Measurements from ENCODE around the gene CACNA2D3. TPM values are rescaled to one million over a fixed set of nuclear protein-coding genes. Genes with fewer than 3 reads are reported as not detected.

Gene CACNA2D3
- total and polyA plus RNA-seq, 4 donors = 0.72 to 2.4 (median 1.5) TPM

DNA sequence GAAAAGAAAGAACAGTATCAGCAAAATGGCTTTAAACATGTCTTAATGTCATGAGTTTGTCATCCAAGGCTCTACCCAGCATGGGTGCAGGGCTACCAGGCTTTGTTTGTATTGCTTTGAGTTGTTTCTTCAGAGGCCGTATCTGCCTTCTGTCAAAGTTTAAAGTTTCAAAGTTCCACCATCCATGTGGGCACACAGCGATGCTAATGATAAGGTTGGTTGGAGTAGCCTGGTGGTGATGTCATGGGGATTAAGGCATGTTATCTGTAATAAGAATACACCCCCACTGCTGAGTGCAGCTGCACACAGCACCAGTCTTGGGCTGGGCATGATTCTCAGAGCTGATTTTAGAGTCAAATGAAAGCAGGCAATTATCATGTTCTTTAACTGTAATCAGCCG is 877.5 kb downstream of the CACNA2D3 start:
- H3K4me3 ChIP-seq (ENCODE audit: low read length in 2 of 2) = no peak overlapping the region
- DNase-seq (no peak), ATAC-seq (ENCODE audit: low FRiP score) (no peak)
- no peaks in the 10 kb centered on the region for H3K9me3 ChIP-seq (ENCODE audit: control insufficient read depth, low read length)
- H3K36me3 ChIP-seq (ENCODE audit: control insufficient read depth in 1 of 2, insufficient read depth in 2 of 2, low read length in 1 of 2) = no peaks in the 10 kb centered on the region
- H3K27ac ChIP-seq (ENCODE audit: low read depth in 1 of 2, low read length in 2 of 2) = no peak overlapping the region
- 16 to 18% methylated on average over 3 of the region's 3 CpGs for WGBS, 2 donors
- no peaks in the 10 kb centered on the region for H3K27me3 ChIP-seq (ENCODE audit: control insufficient read depth in 1 of 2, insufficient read depth in 2 of 2, low read length in 1 of 2)
- peaks cover 2 to 3% of the 10 kb centered on the region in 2 donors for H3K4me1 ChIP-seq (ENCODE audit: control insufficient read depth in 1 of 2, insufficient read depth in 2 of 2, low read length in 2 of 2)
- intact Hi-C loops (cut with DNase I) = no loop called here

DNA sequence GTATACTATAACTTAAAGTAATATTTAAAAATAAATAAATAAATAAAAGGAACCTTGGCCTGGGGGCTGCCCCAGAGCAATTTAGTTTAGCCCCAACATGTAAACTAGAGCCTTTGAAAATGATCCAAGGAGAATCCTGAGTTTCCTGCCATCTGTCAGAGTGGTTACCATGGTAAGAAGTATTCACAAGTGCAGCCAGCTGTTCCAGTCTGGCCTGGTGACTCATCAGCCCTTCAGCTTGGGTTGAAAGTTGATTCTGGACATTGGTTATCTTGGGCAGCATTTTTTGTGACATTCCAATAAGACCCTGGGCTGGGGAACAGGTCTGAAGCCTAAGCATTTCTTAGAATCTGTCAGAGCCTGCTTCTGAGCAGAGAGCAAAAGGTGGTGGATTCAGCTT is 878.2 kb downstream of the CACNA2D3 start:
- Histone ChIP-seq H3K27ac (ENCODE audit: low read depth in 1 of 2, low read length in 2 of 2) (no peak overlapping the region), H3K9me3 (ENCODE audit: control insufficient read depth, low read length) (no peaks in the 10 kb centered on the region), H3K4me1 (ENCODE audit: control insufficient read depth in 1 of 2, insufficient read depth in 2 of 2, low read length in 2 of 2) (peaks cover 2 to 3% of the 10 kb centered on the region in 2 donors), H3K27me3 (ENCODE audit: control insufficient read depth in 1 of 2, insufficient read depth in 2 of 2, low read length in 1 of 2) (no peaks in the 10 kb centered on the region), H3K36me3 (ENCODE audit: control insufficient read depth in 1 of 2, insufficient read depth in 2 of 2, low read length in 1 of 2) (no peaks in the 10 kb centered on the region), H3K4me3 (ENCODE audit: low read length in 2 of 2) (no peak overlapping the region)
- ATAC-seq (ENCODE audit: low FRiP score) (no peak), DNase-seq (no peak)
- intact Hi-C loops (cut with DNase I) = no loop called here

DNA sequence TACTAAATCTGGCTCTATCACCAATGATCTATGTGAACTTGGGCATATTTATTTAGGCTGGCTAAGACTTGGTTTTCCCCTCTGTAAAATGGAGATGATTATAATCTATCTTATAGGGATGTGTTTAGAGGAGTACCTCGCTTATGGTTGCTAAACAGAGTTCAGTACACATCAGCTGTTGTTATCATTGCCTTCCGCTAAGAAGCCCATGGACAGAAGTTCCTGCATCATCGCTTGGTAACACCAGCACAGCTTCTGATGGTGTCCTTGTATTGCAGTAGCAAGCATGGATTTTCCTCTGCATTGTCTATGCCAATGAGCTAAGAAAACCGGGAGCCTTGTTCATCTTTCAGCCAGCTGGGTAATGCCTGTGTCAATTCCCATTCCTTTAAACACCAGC is 878.6 kb downstream of the CACNA2D3 start:
- Histone ChIP-seq H3K36me3 (ENCODE audit: control insufficient read depth in 1 of 2, insufficient read depth in 2 of 2, low read length in 1 of 2) (no peaks in the 10 kb centered on the region), H3K27ac (ENCODE audit: low read depth in 1 of 2, low read length in 2 of 2) (no peak overlapping the region), H3K4me1 (ENCODE audit: control insufficient read depth in 1 of 2, insufficient read depth in 2 of 2, low read length in 2 of 2) (peaks cover 2 to 3% of the 10 kb centered on the region in 2 donors), H3K4me3 (ENCODE audit: low read length in 2 of 2) (no peak overlapping the region), H3K27me3 (ENCODE audit: control insufficient read depth in 1 of 2, insufficient read depth in 2 of 2, low read length in 1 of 2) (no peaks in the 10 kb centered on the region), H3K9me3 (ENCODE audit: control insufficient read depth, low read length) (no peaks in the 10 kb centered on the region)
- WGBS, 2 donors = 85% methylated on average over 4 of the region's 4 CpGs
- no peak for ATAC-seq (ENCODE audit: low FRiP score)
- intact Hi-C loops (cut with DNase I) = no loop called here
- DNase-seq = no peak

- DNase-seq (no peak), ATAC-seq (ENCODE audit: low FRiP score) (no peak)
- H3K36me3 ChIP-seq (ENCODE audit: control insufficient read depth in 1 of 2, insufficient read depth in 2 of 2, low read length in 1 of 2) = no peaks in the 10 kb centered on the region
- no peak overlapping the region for H3K4me3 ChIP-seq (ENCODE audit: low read length in 2 of 2)
- H3K4me1 ChIP-seq (ENCODE audit: control insufficient read depth in 1 of 2, insufficient read depth in 2 of 2, low read length in 2 of 2) = peaks cover 2 to 3% of the 10 kb centered on the region in 2 donors
- no peaks in the 10 kb centered on the region for H3K27me3 ChIP-seq (ENCODE audit: control insufficient read depth in 1 of 2, insufficient read depth in 2 of 2, low read length in 1 of 2)
- no peaks in the 10 kb centered on the region for H3K9me3 ChIP-seq (ENCODE audit: control insufficient read depth, low read length)
- WGBS, 2 donors = 88 to 92% methylated on average over 9 of the region's 9 CpGs
- intact Hi-C loops (cut with DNase I) = no loop called here
- no peak overlapping the region for H3K27ac ChIP-seq (ENCODE audit: low read depth in 1 of 2, low read length in 2 of 2)
Observed at GRCh38 chr3:55002416-55002930, 880.1 kb downstream of the CACNA2D3 start.

DNA sequence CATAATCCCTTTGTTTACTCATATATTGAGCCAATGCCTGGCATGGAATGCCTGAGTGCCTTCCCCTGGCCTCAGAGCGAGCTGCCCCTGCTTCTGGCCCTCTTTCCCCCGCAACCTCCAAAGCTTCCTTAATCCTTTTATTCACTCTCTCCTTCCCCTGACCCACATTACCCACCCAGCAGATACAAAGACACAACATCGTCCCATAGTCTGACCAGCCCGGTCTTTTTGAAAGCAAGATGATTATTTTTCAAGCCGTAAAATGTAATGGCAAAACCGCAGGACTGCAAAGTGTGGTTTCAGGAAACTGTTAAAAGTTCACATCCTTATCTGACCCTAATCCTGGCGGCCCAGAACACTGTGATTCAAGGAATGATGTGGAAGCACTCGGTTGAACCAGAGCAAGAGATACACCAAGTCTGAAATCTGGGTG is 883.9 kb downstream of the CACNA2D3 start:
- intact Hi-C loops (cut with DNase I) = no loop called here
- DNase-seq = no peak
- H3K9me3 ChIP-seq (ENCODE audit: control insufficient read depth, low read length) = no peaks in the 10 kb centered on the region
- no peak for ATAC-seq (ENCODE audit: low FRiP score)
- H3K4me1 ChIP-seq (ENCODE audit: control insufficient read depth in 1 of 2, insufficient read depth in 2 of 2, low read length in 2 of 2) = no peaks in the 10 kb centered on the region
- H3K27me3 ChIP-seq (ENCODE audit: control insufficient read depth in 1 of 2, insufficient read depth in 2 of 2, low read length in 1 of 2) = no peaks in the 10 kb centered on the region
- H3K36me3 ChIP-seq (ENCODE audit: control insufficient read depth in 1 of 2, insufficient read depth in 2 of 2, low read length in 1 of 2) = no peaks in the 10 kb centered on the region
- WGBS, 2 donors = 60 to 73% methylated on average over 8 of the region's 8 CpGs
- no peak overlapping the region for H3K27ac ChIP-seq (ENCODE audit: low read depth in 1 of 2, low read length in 2 of 2)
- H3K4me3 ChIP-seq (ENCODE audit: low read length in 2 of 2) = no peak overlapping the region

DNA sequence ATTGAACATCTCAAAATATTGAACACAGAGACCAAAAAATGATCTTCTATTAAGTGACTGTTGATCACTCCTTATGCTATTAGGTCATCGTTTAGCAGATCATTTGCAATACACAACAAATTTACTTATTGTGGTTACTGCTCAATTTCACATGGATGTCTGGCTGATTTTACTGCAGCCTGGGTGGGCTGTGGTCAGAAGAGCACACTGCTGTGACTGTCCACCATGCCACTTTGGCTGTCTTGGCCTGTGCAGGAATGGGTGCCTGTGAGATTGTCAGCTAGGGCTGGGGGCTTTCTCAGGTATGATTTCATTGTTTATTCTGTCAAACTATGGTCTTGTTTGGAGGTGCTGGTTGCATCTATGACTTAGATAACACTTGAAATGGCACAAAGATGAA is 885.6 kb downstream of the CACNA2D3 start:
- no peak overlapping the region for H3K4me3 ChIP-seq (ENCODE audit: low read length in 2 of 2)
- ATAC-seq (ENCODE audit: low FRiP score) (no peak), DNase-seq (no peak)
- H3K9me3 ChIP-seq (ENCODE audit: control insufficient read depth, low read length) = no peaks in the 10 kb centered on the region
- WGBS, 2 donors = 92 to 97% methylated on average over 1 of the region's 1 CpG
- H3K36me3 ChIP-seq (ENCODE audit: control insufficient read depth in 1 of 2, insufficient read depth in 2 of 2, low read length in 1 of 2) = no peaks in the 10 kb centered on the region
- no peak overlapping the region for H3K27ac ChIP-seq (ENCODE audit: low read depth in 1 of 2, low read length in 2 of 2)
- intact Hi-C loops (cut with DNase I) = no loop called here
- no peaks in the 10 kb centered on the region for H3K4me1 ChIP-seq (ENCODE audit: control insufficient read depth in 1 of 2, insufficient read depth in 2 of 2, low read length in 2 of 2)
- H3K27me3 ChIP-seq (ENCODE audit: control insufficient read depth in 1 of 2, insufficient read depth in 2 of 2, low read length in 1 of 2) = no peaks in the 10 kb centered on the region

DNA sequence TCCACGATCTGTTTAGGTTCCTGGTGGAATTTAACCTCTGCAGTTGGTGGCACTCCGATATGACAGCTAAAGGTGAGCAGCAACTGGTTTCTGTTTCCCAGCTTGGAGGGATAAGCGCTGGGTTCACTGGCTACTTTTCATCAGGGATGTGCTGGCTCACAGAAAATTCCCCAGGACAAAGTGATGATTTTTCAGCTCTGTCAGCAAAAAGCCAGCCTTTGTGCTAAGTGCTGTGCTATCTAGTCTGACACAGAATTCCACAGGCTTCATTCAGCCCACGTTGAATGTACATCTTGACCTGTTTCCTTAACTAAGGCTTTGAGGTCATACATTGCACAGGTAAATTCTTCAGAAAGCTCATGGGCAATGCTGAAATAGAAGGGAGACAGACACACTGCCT is 887.0 kb downstream of the CACNA2D3 start:
- no peaks in the 10 kb centered on the region for H3K4me1 ChIP-seq (ENCODE audit: control insufficient read depth in 1 of 2, insufficient read depth in 2 of 2, low read length in 2 of 2)
- H3K4me3 ChIP-seq (ENCODE audit: low read length in 2 of 2) = no peak overlapping the region
- ATAC-seq (ENCODE audit: low FRiP score) (no peak), DNase-seq (no peak)
- intact Hi-C loops (cut with DNase I) = no loop called here
- 58 to 66% methylated on average over 4 of the region's 4 CpGs for WGBS, 2 donors
- no peak overlapping the region for H3K27ac ChIP-seq (ENCODE audit: low read depth in 1 of 2, low read length in 2 of 2)
- no peaks in the 10 kb centered on the region for H3K9me3 ChIP-seq (ENCODE audit: control insufficient read depth, low read length)
- H3K27me3 ChIP-seq (ENCODE audit: control insufficient read depth in 1 of 2, insufficient read depth in 2 of 2, low read length in 1 of 2) = no peaks in the 10 kb centered on the region
- H3K36me3 ChIP-seq (ENCODE audit: control insufficient read depth in 1 of 2, insufficient read depth in 2 of 2, low read length in 1 of 2) = no peaks in the 10 kb centered on the region

DNA sequence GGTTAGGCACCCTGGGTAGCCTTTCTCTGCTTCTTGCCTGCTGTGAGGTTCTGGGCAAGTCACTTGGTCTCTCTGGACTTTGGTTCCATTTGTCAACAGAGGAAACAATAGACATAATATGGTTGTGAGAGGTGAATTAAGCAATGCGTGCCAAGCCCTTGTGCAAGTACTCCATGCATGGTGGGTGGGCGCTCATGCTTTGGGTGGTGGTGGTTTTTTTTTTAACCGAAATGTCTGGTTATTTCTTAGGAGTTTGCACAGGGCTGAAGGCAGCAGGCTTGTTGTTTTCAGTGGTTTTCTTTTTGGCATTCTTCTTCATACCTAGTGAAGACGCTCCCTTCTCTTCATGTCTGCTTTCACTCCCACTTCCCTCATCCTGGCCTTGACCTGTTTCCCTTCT is 889.7 kb downstream of the CACNA2D3 start:
- DNase-seq (no peak), ATAC-seq (ENCODE audit: low FRiP score) (no peak)
- intact Hi-C loops (cut with DNase I) = no loop called here
- Histone ChIP-seq H3K4me1 (ENCODE audit: control insufficient read depth in 1 of 2, insufficient read depth in 2 of 2, low read length in 2 of 2) (no peaks in the 10 kb centered on the region), H3K9me3 (ENCODE audit: control insufficient read depth, low read length) (no peaks in the 10 kb centered on the region), H3K36me3 (ENCODE audit: control insufficient read depth in 1 of 2, insufficient read depth in 2 of 2, low read length in 1 of 2) (no peaks in the 10 kb centered on the region), H3K27me3 (ENCODE audit: control insufficient read depth in 1 of 2, insufficient read depth in 2 of 2, low read length in 1 of 2) (no peaks in the 10 kb centered on the region), H3K27ac (ENCODE audit: low read depth in 1 of 2, low read length in 2 of 2) (no peak overlapping the region), H3K4me3 (ENCODE audit: low read length in 2 of 2) (no peak overlapping the region)
- 94% methylated on average over 4 of the region's 4 CpGs for WGBS, 2 donors

- DNase-seq = no peak
- 41% methylated on average over 5 of the region's 5 CpGs for WGBS, 2 donors
- no peaks in the 10 kb centered on the region for H3K36me3 ChIP-seq (ENCODE audit: control insufficient read depth in 1 of 2, insufficient read depth in 2 of 2, low read length in 1 of 2)
Observed at GRCh38 chr3:55013145-55013925, 891.0 kb downstream of the CACNA2D3 start.

More at GRCh38 chr3:55013145-55013925, 891.0 kb downstream of the CACNA2D3 start:
- ATAC-seq (ENCODE audit: low FRiP score) = no peak
- H3K9me3 ChIP-seq (ENCODE audit: control insufficient read depth, low read length) = no peaks in the 10 kb centered on the region
- H3K27ac ChIP-seq (ENCODE audit: low read depth in 1 of 2, low read length in 2 of 2) = no peak overlapping the region
- H3K27me3 ChIP-seq (ENCODE audit: control insufficient read depth in 1 of 2, insufficient read depth in 2 of 2, low read length in 1 of 2) = no peaks in the 10 kb centered on the region
- intact Hi-C loops (cut with DNase I) = no loop called here
- no peak overlapping the region for H3K4me3 ChIP-seq (ENCODE audit: low read length in 2 of 2)
- no peaks in the 10 kb centered on the region for H3K4me1 ChIP-seq (ENCODE audit: control insufficient read depth in 1 of 2, insufficient read depth in 2 of 2, low read length in 2 of 2)
